ENCODE measurements around the gene MARCHF7.

DNA sequence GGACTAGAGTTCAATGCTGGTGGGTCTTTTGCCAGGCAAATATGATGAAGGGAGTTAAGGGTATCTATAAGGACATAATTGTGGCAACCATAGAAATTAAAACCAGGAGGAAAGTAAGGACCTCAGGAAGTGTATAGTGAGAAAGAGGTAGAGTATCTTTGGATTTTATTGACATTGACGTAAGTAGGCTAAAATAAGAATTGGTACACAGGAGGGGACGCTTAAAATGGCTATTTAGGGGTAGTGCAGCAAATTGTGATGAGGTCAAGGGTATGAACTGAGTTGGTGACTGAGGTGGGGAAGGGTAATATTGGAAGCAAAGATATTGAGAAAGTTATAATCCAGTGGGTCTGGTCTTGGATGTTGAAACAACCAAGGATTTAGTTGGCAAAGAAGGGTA lies 42.7 kb downstream of the MARCHF7 start:
- no peak for TF ChIP-seq YY1 (IDR thresholded peaks at IDR 0.05; ENCODE audit: insufficient read depth, insufficient read length)
- no peak for TF ChIP-seq SUZ12 (IDR thresholded peaks at IDR 0.05; ENCODE audit: extremely low read depth, insufficient read depth, insufficient read length)
- no peak for TF ChIP-seq ZNF274 (IDR thresholded peaks at IDR 0.05; ENCODE audit: low read depth, low read length)
